Putamen (tissue), 1 donor: ENCODE results near the gene TACR2.

Experiments
- DNase-seq: peaks from one replicate; pipeline ENCODE4 v3.0.0-alpha.2; 2016; ENCODE audit warnings: low spot score

The TACR2 gene

GRCh38 chr10:69419096-69419743, 2.5 kb upstream of the TACR2 start:
- no peak for DNase-seq

GRCh38 chr10:69418052-69418752, 1.5 kb upstream of the TACR2 start:
- no peak for DNase-seq

- DNase-seq = no peak
Measured at GRCh38 chr10:69417542-69417941, 824 bp upstream of the TACR2 start.

GRCh38 chr10:69415951-69416350, 767 bp downstream of the TACR2 start:
- no peak for DNase-seq

GRCh38 chr10:69415049-69415448, 1.7 kb downstream of the TACR2 start:
- no peak for DNase-seq

- no peak for DNase-seq
Measured at GRCh38 chr10:69414036-69415018, 2.4 kb downstream of the TACR2 start.

GRCh38 chr10:69413221-69413865, 3.4 kb downstream of the TACR2 start:
- peak; percentile 33 for DNase-seq

GRCh38 chr10:69412232-69412790, 4.4 kb downstream of the TACR2 start:
- DNase-seq = no peak

- no peak for DNase-seq
Measured at GRCh38 chr10:69411476-69411875, 5.2 kb downstream of the TACR2 start.

- no peak for DNase-seq
Measured at GRCh38 chr10:69410487-69410886, 6.2 kb downstream of the TACR2 start.

- DNase-seq = no peak
Measured at GRCh38 chr10:69409968-69410367, 6.8 kb downstream of the TACR2 start.

- no peak for DNase-seq
Measured at GRCh38 chr10:69409176-69409495, 7.6 kb downstream of the TACR2 start.

GRCh38 chr10:69408318-69409175, 8.2 kb downstream of the TACR2 start:
- DNase-seq = peak; percentile 79

- DNase-seq = no peak
Measured at GRCh38 chr10:69407621-69408301, 9.0 kb downstream of the TACR2 start.

- DNase-seq = no peak
Measured at GRCh38 chr10:69406816-69407580, 9.7 kb downstream of the TACR2 start.

- DNase-seq = no peak
Measured at GRCh38 chr10:69406302-69406811, 10.4 kb downstream of the TACR2 start.

- no peak for DNase-seq
Measured at GRCh38 chr10:69405221-69405620, 11.5 kb downstream of the TACR2 start.

- no peak for DNase-seq
Measured at GRCh38 chr10:69404786-69405185, 11.9 kb downstream of the TACR2 start.

- DNase-seq = no peak
Measured at GRCh38 chr10:69403519-69403918, 13.2 kb downstream of the TACR2 start.
